ENCODE results near the gene ZSWIM3. TPM values are rescaled to one million over a fixed set of nuclear protein-coding genes. Genes with fewer than 3 reads are reported as not detected.
"Not testable (repeated sequence)": the region's sequence is repeated elsewhere in the genome, so short reads cannot be mapped to it uniquely, and the experiment has no call there.

ZSWIM3 gene
- total and polyA plus RNA-seq, 4 donors: 1.5 to 4.5 (median 2.1) TPM

- ATAC-seq (ENCODE audit: low FRiP score): no peak
- Histone ChIP-seq H3K4me3 (ENCODE audit: low read length in 2 of 2) (no peak overlapping the region), H3K27ac (ENCODE audit: low read depth in 1 of 2, low read length in 2 of 2) (no peak overlapping the region), H3K36me3 (ENCODE audit: control insufficient read depth in 1 of 2, insufficient read depth in 2 of 2, low read length in 1 of 2) (peaks cover 0 to 2% of the 10 kb centered on the region in 2 donors), H3K9me3 (ENCODE audit: control insufficient read depth, low read length) (no peaks in the 10 kb centered on the region), H3K4me1 (ENCODE audit: control insufficient read depth in 1 of 2, insufficient read depth in 2 of 2, low read length in 2 of 2) (no peaks in the 10 kb centered on the region), H3K27me3 (ENCODE audit: control insufficient read depth in 1 of 2, insufficient read depth in 2 of 2, low read length in 1 of 2) (no peaks in the 10 kb centered on the region)
- intact Hi-C loops (cut with DNase I): no loop called here
- WGBS, 2 donors: 92 to 94% methylated on average over 14 of the region's 14 CpGs
- no peak for DNase-seq
Measured at GRCh38 chr20:45896641-45897161, 39.3 kb downstream of the ZSWIM3 start.

GRCh38 chr20:45897289-45897688 is 39.9 kb downstream of the ZSWIM3 start:
- Histone ChIP-seq H3K36me3 (ENCODE audit: control insufficient read depth in 1 of 2, insufficient read depth in 2 of 2, low read length in 1 of 2) (peaks cover 0 to 2% of the 10 kb centered on the region in 2 donors), H3K9me3 (ENCODE audit: control insufficient read depth, low read length) (no peaks in the 10 kb centered on the region), H3K4me1 (ENCODE audit: control insufficient read depth in 1 of 2, insufficient read depth in 2 of 2, low read length in 2 of 2) (no peaks in the 10 kb centered on the region), H3K4me3 (ENCODE audit: low read length in 2 of 2) (no peak overlapping the region), H3K27me3 (ENCODE audit: control insufficient read depth in 1 of 2, insufficient read depth in 2 of 2, low read length in 1 of 2) (no peaks in the 10 kb centered on the region), H3K27ac (ENCODE audit: low read depth in 1 of 2, low read length in 2 of 2) (no peak overlapping the region)
- intact Hi-C loops (cut with DNase I): no loop called here
- DNase-seq (no peak), ATAC-seq (ENCODE audit: low FRiP score) (no peak)
- 87 to 91% methylated on average over 2 of the region's 2 CpGs for WGBS, 2 donors

GRCh38 chr20:45897692-45898091 is 40.3 kb downstream of the ZSWIM3 start:
- 92 to 93% methylated on average over 7 of the region's 7 CpGs for WGBS, 2 donors
- DNase-seq (no peak), ATAC-seq (ENCODE audit: low FRiP score) (no peak)
- H3K4me1 ChIP-seq (ENCODE audit: control insufficient read depth in 1 of 2, insufficient read depth in 2 of 2, low read length in 2 of 2): no peaks in the 10 kb centered on the region
- H3K9me3 ChIP-seq (ENCODE audit: control insufficient read depth, low read length): no peaks in the 10 kb centered on the region
- peaks cover 0 to 2% of the 10 kb centered on the region in 2 donors for H3K36me3 ChIP-seq (ENCODE audit: control insufficient read depth in 1 of 2, insufficient read depth in 2 of 2, low read length in 1 of 2)
- intact Hi-C loops (cut with DNase I): no loop called here
- H3K27me3 ChIP-seq (ENCODE audit: control insufficient read depth in 1 of 2, insufficient read depth in 2 of 2, low read length in 1 of 2): no peaks in the 10 kb centered on the region
- no peak overlapping the region for H3K27ac ChIP-seq (ENCODE audit: low read depth in 1 of 2, low read length in 2 of 2)
- no peak overlapping the region for H3K4me3 ChIP-seq (ENCODE audit: low read length in 2 of 2)

- ATAC-seq (ENCODE audit: low FRiP score): no peak
- DNase-seq: no peak
- WGBS, 2 donors: 83 to 84% methylated on average over 11 to 12 of the region's 12 CpGs
- no peaks in the 10 kb centered on the region for H3K27me3 ChIP-seq (ENCODE audit: control insufficient read depth in 1 of 2, insufficient read depth in 2 of 2, low read length in 1 of 2)
- no peaks in the 10 kb centered on the region for H3K9me3 ChIP-seq (ENCODE audit: control insufficient read depth, low read length)
- no peak overlapping the region for H3K4me3 ChIP-seq (ENCODE audit: low read length in 2 of 2)
- peaks cover 0 to 2% of the 10 kb centered on the region in 2 donors for H3K36me3 ChIP-seq (ENCODE audit: control insufficient read depth in 1 of 2, insufficient read depth in 2 of 2, low read length in 1 of 2)
- no peak overlapping the region for H3K27ac ChIP-seq (ENCODE audit: low read depth in 1 of 2, low read length in 2 of 2)
- intact Hi-C loops (cut with DNase I): no loop called here
- no peaks in the 10 kb centered on the region for H3K4me1 ChIP-seq (ENCODE audit: control insufficient read depth in 1 of 2, insufficient read depth in 2 of 2, low read length in 2 of 2)
Measured at GRCh38 chr20:45898285-45898684, 40.9 kb downstream of the ZSWIM3 start.

- no peaks in the 10 kb centered on the region for H3K27me3 ChIP-seq (ENCODE audit: control insufficient read depth in 1 of 2, insufficient read depth in 2 of 2, low read length in 1 of 2)
- DNase-seq (no peak), ATAC-seq (ENCODE audit: low FRiP score) (peak; percentile 8)
- H3K4me1 ChIP-seq (ENCODE audit: control insufficient read depth in 1 of 2, insufficient read depth in 2 of 2, low read length in 2 of 2): no peaks in the 10 kb centered on the region
- peaks cover 0 to 2% of the 10 kb centered on the region in 2 donors for H3K36me3 ChIP-seq (ENCODE audit: control insufficient read depth in 1 of 2, insufficient read depth in 2 of 2, low read length in 1 of 2)
- no peak overlapping the region for H3K4me3 ChIP-seq (ENCODE audit: low read length in 2 of 2)
- WGBS, 2 donors: 86 to 87% methylated on average over 13 of the region's 13 CpGs
- H3K27ac ChIP-seq (ENCODE audit: low read depth in 1 of 2, low read length in 2 of 2): no peak overlapping the region
- H3K9me3 ChIP-seq (ENCODE audit: control insufficient read depth, low read length): no peaks in the 10 kb centered on the region
- intact Hi-C loops (cut with DNase I): no loop called here
Measured at GRCh38 chr20:45899046-45899835, 41.8 kb downstream of the ZSWIM3 start.

GRCh38 chr20:45901332-45901731 is 43.9 kb downstream of the ZSWIM3 start:
- H3K4me3 ChIP-seq (ENCODE audit: low read length in 2 of 2); intact Hi-C loops (cut with DNase I); H3K36me3 ChIP-seq (ENCODE audit: control insufficient read depth in 1 of 2, insufficient read depth in 2 of 2, low read length in 1 of 2); H3K9me3 ChIP-seq (ENCODE audit: control insufficient read depth, low read length); H3K27me3 ChIP-seq (ENCODE audit: control insufficient read depth in 1 of 2, insufficient read depth in 2 of 2, low read length in 1 of 2); DNase-seq; H3K4me1 ChIP-seq (ENCODE audit: control insufficient read depth in 1 of 2, insufficient read depth in 2 of 2, low read length in 2 of 2); ATAC-seq (ENCODE audit: low FRiP score); H3K27ac ChIP-seq (ENCODE audit: low read depth in 1 of 2, low read length in 2 of 2): not testable (repeated sequence)
- WGBS, 2 donors: 84 to 93% methylated on average over 6 of the region's 6 CpGs

GRCh38 chr20:45902199-45902701 is 44.8 kb downstream of the ZSWIM3 start:
- ATAC-seq (ENCODE audit: low FRiP score) (no peak), DNase-seq (no peak)
- H3K27me3 ChIP-seq (ENCODE audit: control insufficient read depth in 1 of 2, insufficient read depth in 2 of 2, low read length in 1 of 2): no peaks in the 10 kb centered on the region
- H3K4me1 ChIP-seq (ENCODE audit: control insufficient read depth in 1 of 2, insufficient read depth in 2 of 2, low read length in 2 of 2): no peaks in the 10 kb centered on the region
- no peaks in the 10 kb centered on the region for H3K36me3 ChIP-seq (ENCODE audit: control insufficient read depth in 1 of 2, insufficient read depth in 2 of 2, low read length in 1 of 2)
- H3K27ac ChIP-seq (ENCODE audit: low read depth in 1 of 2, low read length in 2 of 2): no peak overlapping the region
- H3K9me3 ChIP-seq (ENCODE audit: control insufficient read depth, low read length): no peaks in the 10 kb centered on the region
- intact Hi-C loops (cut with DNase I): no loop called here
- no peak overlapping the region for H3K4me3 ChIP-seq (ENCODE audit: low read length in 2 of 2)
- WGBS, 2 donors: 92 to 94% methylated on average over 14 of the region's 14 CpGs

- intact Hi-C loops (cut with DNase I): no loop called here
- Histone ChIP-seq H3K4me1 (ENCODE audit: control insufficient read depth in 1 of 2, insufficient read depth in 2 of 2, low read length in 2 of 2) (no peaks in the 10 kb centered on the region), H3K4me3 (ENCODE audit: low read length in 2 of 2) (no peak overlapping the region), H3K9me3 (ENCODE audit: control insufficient read depth, low read length) (no peaks in the 10 kb centered on the region), H3K27me3 (ENCODE audit: control insufficient read depth in 1 of 2, insufficient read depth in 2 of 2, low read length in 1 of 2) (no peaks in the 10 kb centered on the region), H3K36me3 (ENCODE audit: control insufficient read depth in 1 of 2, insufficient read depth in 2 of 2, low read length in 1 of 2) (no peaks in the 10 kb centered on the region), H3K27ac (ENCODE audit: low read depth in 1 of 2, low read length in 2 of 2) (no peak overlapping the region)
- 88 to 89% methylated on average over 16 of the region's 16 CpGs for WGBS, 2 donors
- DNase-seq: no peak
- no peak for ATAC-seq (ENCODE audit: low FRiP score)
Measured at GRCh38 chr20:45904583-45905504, 47.4 kb downstream of the ZSWIM3 start.
